ENCODE results near the gene SYT17.

The SYT17 gene

GRCh38 chr16:19241512-19241911, 73.5 kb downstream of the SYT17 start:
- no peak overlapping the region for H3K4me3 ChIP-seq (ENCODE audit: low read depth, low read length)
- TF ChIP-seq MYC (IDR thresholded peaks at IDR 0.05; ENCODE audit: low read depth, low read length) (no peak), CTCF (IDR thresholded peaks at IDR 0.05; ENCODE audit: low read depth, low read length) (no peak), POLR2A (IDR thresholded peaks at IDR 0.05; ENCODE audit: extremely low read depth, insufficient read length) (no peak)
- TF ChIP-seq, protein P1, sequence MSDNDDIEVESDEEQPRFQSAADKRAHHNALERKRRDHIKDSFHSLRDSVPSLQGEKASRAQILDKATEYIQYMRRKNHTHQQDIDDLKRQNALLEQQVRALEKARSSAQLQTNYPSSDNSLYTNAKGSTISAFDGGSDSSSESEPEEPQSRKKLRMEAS (IDR thresholded peaks at IDR 0.05; ENCODE audit: low read depth, low read length) = no peak
- DNase-seq (ENCODE audit: low read depth) = no peak

DNA sequence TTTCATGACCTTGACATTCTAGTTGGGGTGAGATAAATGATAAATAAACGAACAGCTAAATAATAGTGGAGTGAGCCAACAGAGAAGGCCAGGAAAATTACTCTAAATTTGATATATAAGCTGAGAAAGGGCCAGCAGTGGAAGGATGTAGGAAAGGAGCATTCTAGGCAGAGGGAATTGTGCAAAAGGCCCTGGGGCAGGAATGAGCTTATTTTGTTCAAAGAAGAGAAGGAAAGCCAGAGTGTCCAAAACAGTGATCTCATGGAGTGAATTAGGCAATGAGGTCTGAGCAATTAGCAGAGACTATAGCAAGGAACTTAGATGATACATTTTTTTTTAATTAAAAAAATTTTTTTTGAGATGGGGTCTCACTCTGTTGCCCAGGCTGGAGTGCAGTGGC, 74.1 kb downstream of the SYT17 start:
- TF ChIP-seq, protein P1 (IDR thresholded peaks at IDR 0.05; ENCODE audit: low read depth, low read length) = no peak
- TF ChIP-seq MYC (IDR thresholded peaks at IDR 0.05; ENCODE audit: low read depth, low read length) (no peak), CTCF (IDR thresholded peaks at IDR 0.05; ENCODE audit: low read depth, low read length) (no peak), POLR2A (IDR thresholded peaks at IDR 0.05; ENCODE audit: extremely low read depth, insufficient read length) (no peak)
- DNase-seq (ENCODE audit: low read depth) = no peak
- H3K4me3 ChIP-seq (ENCODE audit: low read depth, low read length) = no peak overlapping the region

- no peak for DNase-seq (ENCODE audit: low read depth)
Measured at GRCh38 chr16:19242987-19243575, 75.0 kb downstream of the SYT17 start.

GRCh38 chr16:19245326-19245925, 77.4 kb downstream of the SYT17 start:
- no peak for DNase-seq (ENCODE audit: low read depth)
- no peak overlapping the region for H3K4me3 ChIP-seq (ENCODE audit: low read depth, low read length)
- TF ChIP-seq CTCF (IDR thresholded peaks at IDR 0.05; ENCODE audit: low read depth, low read length) (no peak), POLR2A (IDR thresholded peaks at IDR 0.05; ENCODE audit: extremely low read depth, insufficient read length) (no peak), MYC (IDR thresholded peaks at IDR 0.05; ENCODE audit: low read depth, low read length) (no peak)
- TF ChIP-seq, protein P1 (IDR thresholded peaks at IDR 0.05; ENCODE audit: low read depth, low read length) = no peak

More at GRCh38 chr16:19242987-19243575, 75.0 kb downstream of the SYT17 start:
- TF ChIP-seq MYC (IDR thresholded peaks at IDR 0.05; ENCODE audit: low read depth, low read length) (no peak), CTCF (IDR thresholded peaks at IDR 0.05; ENCODE audit: low read depth, low read length) (no peak), POLR2A (IDR thresholded peaks at IDR 0.05; ENCODE audit: extremely low read depth, insufficient read length) (no peak)
- TF ChIP-seq, protein P1 (IDR thresholded peaks at IDR 0.05; ENCODE audit: low read depth, low read length) = no peak
- no peak overlapping the region for H3K4me3 ChIP-seq (ENCODE audit: low read depth, low read length)

GRCh38 chr16:19252904-19253303, 84.9 kb downstream of the SYT17 start:
- no peak overlapping the region for H3K4me3 ChIP-seq (ENCODE audit: low read depth, low read length)
- no peak for TF ChIP-seq POLR2A (IDR thresholded peaks at IDR 0.05; ENCODE audit: extremely low read depth, insufficient read length)
- TF ChIP-seq MYC (IDR thresholded peaks at IDR 0.05; ENCODE audit: low read depth, low read length) = no peak
- TF ChIP-seq CTCF (IDR thresholded peaks at IDR 0.05; ENCODE audit: low read depth, low read length) = no peak
- TF ChIP-seq, protein P1 (IDR thresholded peaks at IDR 0.05; ENCODE audit: low read depth, low read length) = no peak
- DNase-seq (ENCODE audit: low read depth) = peak; percentile 2

Data from NB4 (cell line).